HEK293T (cell line): ENCODE measurements around the gene ARHGEF1.

Source experiments
- ARNT ChIP-seq: fragments of 450-650 bp; IDR thresholded peaks from 2 replicates; pipeline ENCODE4 v1.6.1; 2017; ENCODE audit warnings: mild to moderate bottlenecking
- BHLHE40 ChIP-seq: fragments of 450-650 bp; IDR thresholded peaks from 2 replicates; pipeline ENCODE4 v1.6.1; 2016; ENCODE audit warnings: mild to moderate bottlenecking, moderate library complexity, borderline replicate concordance
- CTBP1 ChIP-seq: fragments of 450-650 bp; IDR thresholded peaks from 2 replicates; pipeline ENCODE4 v1.6.1; 2016; ENCODE audit warnings: borderline replicate concordance
- FOXA1 ChIP-seq: fragments of 450-650 bp; IDR thresholded peaks from 2 replicates; pipeline ENCODE4 v1.6.1; 2016; ENCODE audit warnings: mild to moderate bottlenecking
- FOXK2 ChIP-seq: fragments of 450-650 bp; IDR thresholded peaks from 2 replicates; pipeline ENCODE4 v1.6.1; 2016; ENCODE audit warnings: mild to moderate bottlenecking
- FOXM1 ChIP-seq: fragments of 450-650 bp; IDR thresholded peaks from 2 replicates; pipeline ENCODE4 v1.6.1; 2017; ENCODE audit warnings: mild to moderate bottlenecking, borderline replicate concordance
- L3MBTL2 ChIP-seq: fragments of 450-650 bp; conservative IDR thresholded peaks from 2 replicates; pipeline ENCODE4 v1.6.1; 2016; ENCODE audit warnings: mild to moderate bottlenecking
- SP1 ChIP-seq: fragments of 450-650 bp; IDR thresholded peaks from 2 replicates; pipeline ENCODE4 v1.6.1; 2017
- SUZ12 ChIP-seq: fragments of 450-650 bp; IDR thresholded peaks from 2 replicates; pipeline ENCODE4 v1.6.1; 2016; ENCODE audit warnings: mild to moderate bottlenecking
- TARDBP ChIP-seq: fragments of 450-650 bp; IDR thresholded peaks from 2 replicates; pipeline ENCODE4 v1.6.1; 2016
- ZNF384 ChIP-seq: fragments of 450-650 bp; IDR thresholded peaks from 2 replicates; pipeline ENCODE4 v1.6.1; 2016
- TF ChIP-seq, protein P1 (sequence below): fragments of 450-650 bp; IDR thresholded peaks from 2 replicates; pipeline ENCODE4 v1.6.1; 2016

DNA sequence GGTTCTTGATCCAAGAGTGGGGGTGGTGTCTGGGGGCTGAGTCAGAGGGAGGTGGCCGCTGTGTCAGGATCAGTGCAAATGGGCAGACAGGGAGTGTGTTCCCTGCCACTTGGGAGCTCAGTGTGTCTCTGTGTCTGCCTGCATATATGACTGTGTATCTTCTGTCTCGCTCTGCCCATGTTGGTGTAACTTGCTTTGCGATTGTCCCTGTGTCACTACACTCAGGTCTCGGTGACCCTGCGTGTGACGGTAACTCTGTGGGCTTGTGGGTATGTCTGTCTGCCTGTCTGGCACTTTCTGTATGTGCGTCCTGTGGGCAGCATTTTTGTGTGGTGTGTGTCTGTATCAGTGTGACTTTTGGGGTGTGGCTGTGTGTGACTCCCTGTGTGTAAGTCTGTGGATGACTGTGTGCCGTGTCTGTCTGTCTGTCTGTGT, 53.4 kb downstream of the ARHGEF1 start:
- TF ChIP-seq SP1, result no peak
- no peak for TF ChIP-seq SUZ12
- TF ChIP-seq L3MBTL2, result no peak
- no peak for TF ChIP-seq ZNF384
- no peak for TF ChIP-seq TARDBP
- no peak for TF ChIP-seq ARNT
- TF ChIP-seq FOXM1, result no peak
- no peak for TF ChIP-seq BHLHE40
- TF ChIP-seq, protein P1, sequence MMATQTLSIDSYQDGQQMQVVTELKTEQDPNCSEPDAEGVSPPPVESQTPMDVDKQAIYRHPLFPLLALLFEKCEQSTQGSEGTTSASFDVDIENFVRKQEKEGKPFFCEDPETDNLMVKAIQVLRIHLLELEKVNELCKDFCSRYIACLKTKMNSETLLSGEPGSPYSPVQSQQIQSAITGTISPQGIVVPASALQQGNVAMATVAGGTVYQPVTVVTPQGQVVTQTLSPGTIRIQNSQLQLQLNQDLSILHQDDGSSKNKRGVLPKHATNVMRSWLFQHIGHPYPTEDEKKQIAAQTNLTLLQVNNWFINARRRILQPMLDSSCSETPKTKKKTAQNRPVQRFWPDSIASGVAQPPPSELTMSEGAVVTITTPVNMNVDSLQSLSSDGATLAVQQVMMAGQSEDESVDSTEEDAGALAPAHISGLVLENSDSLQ, result no peak
- no peak for TF ChIP-seq CTBP1
- TF ChIP-seq FOXK2, result no peak
- TF ChIP-seq FOXA1, result no peak
